Thoracic aorta (tissue), 2 donors: ENCODE results near the gene SOX1. TPM values are rescaled to one million over a fixed set of nuclear protein-coding genes. Genes with fewer than 3 reads are reported as not detected.

ENCODE experiments used
- ATAC-seq: fragments of 150-250 bp; one replicate; pipeline ENCODE4 v1.8.0; 2017; ENCODE audit warnings: low read depth; ENCODE audit not compliant: insufficient number of reproducible peaks, low FRiP score
- DNase-seq: peaks from one replicate; pipeline ENCODE4 v3.0.0-alpha.2; 2020; ENCODE audit warnings: low spot score
- H3K27ac ChIP-seq, 2 donors: fragments of 200-600 bp; sonication (generic); 1 replicate in 1 of 2; 2 replicates in 1 of 2; pipeline ENCODE4 v1.5.1; 2016; ENCODE audit warnings: mild to moderate bottlenecking in 2 of 2, moderate library complexity in 2 of 2
- H3K27me3 ChIP-seq: fragments of 200-600 bp; sonication (generic); replicated peaks from 2 replicates; pipeline ENCODE4 v1.6.0; 2016; ENCODE audit warnings: mild to moderate bottlenecking; ENCODE audit not compliant: insufficient read depth
- H3K36me3 ChIP-seq: fragments of 200-600 bp; sonication (generic); one replicate; pipeline ENCODE4 v1.5.1; 2016
- H3K4me1 ChIP-seq, 2 donors: fragments of 200-600 bp; sonication (generic); 1 replicate in 1 of 2; 2 replicates in 1 of 2; pipeline versions ENCODE4 v1.5.1 to v1.6.0; 2016; ENCODE audit warnings: low read depth in 2 of 2, mild to moderate bottlenecking in 1 of 2; ENCODE audit not compliant: control insufficient read depth in 1 of 2
- H3K4me3 ChIP-seq: fragments of 200-600 bp; sonication (generic); 2 replicates; pipeline ENCODE4 v1.5.1; 2016; ENCODE audit warnings: mild to moderate bottlenecking
- H3K9me3 ChIP-seq: fragments of 200-600 bp; sonication (generic); 2 replicates; pipeline ENCODE4 v1.5.1; 2016
- CTCF ChIP-seq: fragments of 200-600 bp; sonication (generic); IDR thresholded peaks from one replicate; pipeline ENCODE4 v1.5.1; 2019; ENCODE audit warnings: antibody characterized with exemption
- total RNA-seq, 2 donors: library from RNA; depleted of rRNA; stranded (reverse); fragments of >200 nt; gene quantifications; one replicate each; pipeline versions ENCODE4 v1.1.0 to v1.2.3, GENCODE V29; 2016

SOX1 gene
- total RNA-seq, 2 donors from 2014 or later: not detected

DNA sequence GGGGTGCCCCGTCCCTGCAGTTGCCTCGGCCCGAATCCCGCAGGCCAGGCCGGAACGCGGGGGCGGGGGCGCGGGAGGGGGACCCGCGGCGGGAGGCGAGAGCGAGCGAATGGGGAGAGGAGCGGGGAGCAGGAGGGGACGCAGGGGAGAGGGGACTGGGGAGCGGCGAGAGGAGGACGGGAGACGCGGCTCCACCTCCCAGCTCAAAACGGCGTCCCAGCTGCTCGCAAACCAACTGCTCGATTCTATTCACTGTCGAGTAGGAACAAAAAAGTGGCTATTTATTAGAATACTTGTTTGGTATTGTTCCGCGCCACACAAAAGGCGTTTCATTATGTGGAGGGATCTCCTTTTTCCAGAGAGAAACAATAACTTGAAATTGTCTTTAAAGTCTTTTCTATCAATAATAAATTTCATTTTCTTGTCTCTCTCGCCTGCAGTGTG lies 10.6 kb upstream of the SOX1 start:
- Histone ChIP-seq H3K4me1 (peaks cover 0 to 25% of the 10 kb centered on the region in 2 donors), H3K27me3 (peaks cover 10% of the 10 kb centered on the region), H3K4me3 (no peak overlapping the region), H3K9me3 (no peaks in the 10 kb centered on the region), H3K27ac (no peak overlapping the region), H3K36me3 (no peaks in the 10 kb centered on the region)
- no peak for ATAC-seq
- DNase-seq: no peak
- TF ChIP-seq CTCF: no peak

DNA sequence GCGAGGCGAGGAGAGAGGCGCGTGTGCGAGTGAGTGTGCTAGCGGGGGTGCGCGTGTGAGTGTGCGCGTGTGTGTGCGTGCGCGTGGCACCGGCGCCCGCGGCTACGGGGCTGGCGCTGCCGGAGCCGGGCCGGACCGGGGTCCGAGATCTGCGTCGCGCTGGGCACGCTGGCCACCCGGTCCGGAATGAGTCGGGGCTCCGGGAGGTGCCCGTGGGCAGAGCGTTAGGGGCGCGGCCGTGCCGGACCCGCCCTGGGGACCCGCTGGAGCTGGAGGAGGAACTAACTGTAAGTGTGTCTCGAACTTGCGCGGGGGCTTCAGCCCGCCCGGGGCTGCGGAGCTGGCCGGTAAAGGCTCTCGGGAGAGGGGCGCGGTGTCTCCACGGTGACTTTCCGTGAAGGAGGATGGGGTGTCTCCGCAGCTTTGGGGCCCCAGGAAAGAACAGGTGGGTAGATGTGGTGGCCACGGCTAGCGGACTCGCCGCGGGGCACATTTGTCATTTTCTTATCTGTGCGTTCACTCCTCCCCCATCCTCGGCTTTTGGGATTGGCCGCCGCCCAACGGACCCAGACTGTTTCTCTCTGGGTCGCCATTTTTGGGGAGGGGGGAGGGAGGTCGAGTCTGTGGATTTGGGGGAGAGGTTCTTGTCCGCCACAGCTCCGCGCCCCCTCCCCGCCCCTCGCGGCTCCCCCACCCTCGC lies 10.1 kb upstream of the SOX1 start:
- ATAC-seq (no peak), DNase-seq (no peak)
- Histone ChIP-seq H3K4me3 (no peak overlapping the region), H3K4me1 (peaks cover 0 to 25% of the 10 kb centered on the region in 2 donors), H3K27me3 (peaks cover 10% of the 10 kb centered on the region), H3K36me3 (no peaks in the 10 kb centered on the region), H3K27ac (no peak overlapping the region), H3K9me3 (no peaks in the 10 kb centered on the region)
- TF ChIP-seq CTCF: no peak

GRCh38 chr13:112057439-112057735 lies 9.6 kb upstream of the SOX1 start:
- no peak for TF ChIP-seq CTCF
- no peak for ATAC-seq
- H3K9me3 ChIP-seq: no peaks in the 10 kb centered on the region
- no peak overlapping the region for H3K4me3 ChIP-seq
- H3K27ac ChIP-seq: no peak overlapping the region
- H3K27me3 ChIP-seq: peaks cover 10% of the 10 kb centered on the region
- DNase-seq: no peak
- H3K36me3 ChIP-seq: no peaks in the 10 kb centered on the region
- H3K4me1 ChIP-seq: peaks cover 0 to 25% of the 10 kb centered on the region in 2 donors

DNA sequence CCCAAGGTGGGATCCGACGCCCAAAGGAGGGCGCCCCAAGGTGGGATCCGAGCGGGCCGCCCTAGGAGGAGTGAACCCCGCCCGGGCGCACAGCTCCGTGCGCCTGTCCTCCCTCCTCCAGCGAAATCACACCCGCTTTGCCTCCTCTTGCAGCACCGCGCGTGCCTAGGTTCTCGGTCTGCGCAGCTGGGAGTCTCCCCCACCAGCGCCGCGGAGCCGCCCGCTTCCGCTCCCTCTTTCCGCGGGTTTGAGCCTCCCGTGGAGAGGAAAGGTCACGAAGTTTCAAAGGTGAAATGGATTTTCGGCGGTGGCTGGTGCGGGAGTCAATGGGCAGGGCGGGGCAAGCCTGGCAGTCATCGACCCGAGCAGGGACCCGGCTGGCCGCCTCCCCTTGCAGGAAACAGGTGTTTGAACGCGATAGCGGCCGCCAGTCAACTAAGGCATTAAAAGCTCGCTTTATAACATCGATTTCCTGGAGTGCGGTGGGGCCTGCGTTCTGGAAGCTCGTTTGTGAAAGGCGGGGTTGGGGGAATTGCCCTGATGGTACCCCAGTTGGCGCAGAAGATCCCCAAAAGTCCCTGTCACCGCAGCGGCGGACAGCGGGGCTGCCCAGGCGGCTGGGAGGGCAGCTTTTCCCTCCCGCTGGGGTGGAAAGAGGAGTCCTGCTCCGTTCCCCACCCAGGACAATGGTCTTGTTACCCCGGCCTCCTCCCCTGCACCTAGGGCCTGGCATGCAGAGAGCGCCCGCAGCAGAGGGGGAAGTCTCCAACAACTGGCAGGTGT lies 9.0 kb upstream of the SOX1 start:
- TF ChIP-seq CTCF: no peak
- ATAC-seq (no peak), DNase-seq (no peak)
- Histone ChIP-seq H3K27me3 (peaks cover 10% of the 10 kb centered on the region), H3K4me1 (peaks cover 0 to 25% of the 10 kb centered on the region in 2 donors), H3K4me3 (no peak overlapping the region), H3K9me3 (no peaks in the 10 kb centered on the region), H3K27ac (no peak overlapping the region), H3K36me3 (no peaks in the 10 kb centered on the region)

DNA sequence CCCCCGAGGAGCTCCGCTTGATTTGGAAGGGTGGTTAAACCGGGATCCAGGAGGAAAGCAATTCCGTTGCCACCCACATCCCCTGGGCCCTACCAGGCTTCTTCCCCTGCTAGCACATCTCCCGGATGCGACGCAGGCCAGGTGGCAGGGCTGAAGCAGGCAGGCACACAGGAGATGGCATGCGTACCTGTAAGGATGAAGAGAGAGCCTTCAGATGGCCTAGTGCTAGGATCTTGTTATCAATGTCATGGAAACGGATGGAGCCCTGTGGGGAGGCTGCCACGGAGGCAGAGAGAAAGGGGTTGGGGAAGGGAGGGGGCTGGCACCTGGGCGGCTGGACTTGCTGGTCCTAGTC lies 8.5 kb upstream of the SOX1 start:
- Histone ChIP-seq H3K27me3 (peaks cover 10% of the 10 kb centered on the region), H3K36me3 (no peaks in the 10 kb centered on the region), H3K4me3 (no peak overlapping the region), H3K9me3 (no peaks in the 10 kb centered on the region), H3K4me1 (peaks cover 0 to 25% of the 10 kb centered on the region in 2 donors), H3K27ac (no peak overlapping the region)
- DNase-seq (no peak), ATAC-seq (no peak)
- TF ChIP-seq CTCF: no peak
